MCF 10A (cell line): ENCODE measurements around the gene CFAP47. TPM values are rescaled to one million over a fixed set of nuclear protein-coding genes. Genes with fewer than 3 reads are reported as not detected.
"Not testable (repeated sequence)": the region's sequence is repeated elsewhere in the genome, so short reads cannot be mapped to it uniquely, and the experiment has no call there.

Experiments used
- BruUV-seq: library from RNA; stranded (reverse); fragments of 400-500 nt; replicated peaks from 2 replicates; lab custom pipeline; 2021; lab: Mats Ljungman, UMichigan
- CTCF ChIA-PET: fragments of 300-600 bp; sonication (Branson Sonifier 250); formaldehyde crosslinking; extraction: SDS; loops from one replicate; lab custom pipeline; 2021; ENCODE audit warnings: antibody characterized with exemption, inconsistent platforms; lab: Yijun Ruan, JAX
- POLR2A ChIA-PET: fragments of 300-600, 350-650 bp; sonication (Branson Sonifier 250); formaldehyde crosslinking; extraction: SDS; loops from one replicate; lab custom pipeline; 2020; ENCODE audit warnings: antibody characterized with exemption, inconsistent platforms; lab: Yijun Ruan, JAX
- DNase-seq: peaks from one replicate; pipeline ENCODE4 v3.0.0-alpha.2; 2018; ENCODE audit not compliant: unreplicated experiment
- H3K27ac Mint-ChIP-seq: one replicate; pipeline ENCODE4 v1.8.0; 2022; ENCODE audit warnings: mild to moderate bottlenecking, low read depth, mixed read lengths; ENCODE audit not compliant: unreplicated experiment
- H3K27me3 Mint-ChIP-seq: one replicate; pipeline ENCODE4 v1.8.0; 2022; ENCODE audit warnings: mixed read lengths; ENCODE audit not compliant: insufficient read depth, unreplicated experiment
- H3K36me3 Mint-ChIP-seq: one replicate; pipeline ENCODE4 v1.8.0; 2022; ENCODE audit warnings: mild to moderate bottlenecking, moderate library complexity, mixed read lengths; ENCODE audit not compliant: insufficient read depth, unreplicated experiment
- H3K4me1 Mint-ChIP-seq: one replicate; pipeline ENCODE4 v1.8.0; 2022; ENCODE audit warnings: mixed read lengths; ENCODE audit not compliant: insufficient read depth, unreplicated experiment
- H3K4me3 Mint-ChIP-seq: one replicate; pipeline ENCODE4 v1.8.0; 2022; ENCODE audit warnings: mild to moderate bottlenecking, moderate library complexity, mixed read lengths; ENCODE audit not compliant: unreplicated experiment
- H3K9me3 Mint-ChIP-seq: one replicate; pipeline ENCODE4 v1.8.0; 2022; ENCODE audit warnings: mixed read lengths; ENCODE audit not compliant: unreplicated experiment
- intact Hi-C: fragments of 100-400 bp; cut with micrococcal nuclease; formaldehyde crosslinking; loops from 2 replicates; pipeline ENCODE4 v1.14.1; 2022
- total RNA-seq: library from RNA; stranded (reverse); gene quantifications from 2 replicates; pipeline ENCODE4 v1.2.3, GENCODE V29; 2022
- TF ChIP-seq, protein P1 (sequence below): fragments of 200-600 bp; IDR thresholded peaks from one replicate; pipeline ENCODE4 v1.8.0; 2022; ENCODE audit warnings: antibody characterized with exemption, mild to moderate bottlenecking; ENCODE audit not compliant: unreplicated experiment

Gene CFAP47
- total RNA-seq, 1 experiment from 2014 or later: not detected

DNA sequence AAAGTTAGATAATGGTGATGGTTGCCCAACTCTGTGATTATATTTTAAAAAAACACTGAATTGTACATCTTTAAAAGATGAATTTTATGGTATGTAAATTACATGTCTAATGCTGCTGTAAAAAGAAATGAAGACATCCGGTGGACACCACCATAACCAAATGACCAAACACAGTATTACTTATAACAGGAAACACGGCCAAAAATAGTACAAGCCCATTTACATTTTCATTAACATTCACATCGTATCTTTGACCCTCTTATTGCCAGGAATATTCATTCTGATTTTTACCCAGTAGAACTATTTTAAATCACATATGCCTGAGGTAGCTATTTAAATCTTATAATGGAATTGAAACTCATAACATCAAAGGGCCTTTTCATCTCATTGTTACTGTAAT lies 143.2 kb downstream of the CFAP47 start:
- H3K4me1 Mint-ChIP-seq: no peaks in the 10 kb centered on the region
- H3K36me3 Mint-ChIP-seq: no peaks in the 10 kb centered on the region
- intact Hi-C loops: no loop called here
- BruUV-seq: no TSS peak
- DNase-seq: no peak
- H3K4me3 Mint-ChIP-seq: no peak overlapping the region
- H3K9me3 Mint-ChIP-seq: no peaks in the 10 kb centered on the region
- TF ChIP-seq, protein P1, sequence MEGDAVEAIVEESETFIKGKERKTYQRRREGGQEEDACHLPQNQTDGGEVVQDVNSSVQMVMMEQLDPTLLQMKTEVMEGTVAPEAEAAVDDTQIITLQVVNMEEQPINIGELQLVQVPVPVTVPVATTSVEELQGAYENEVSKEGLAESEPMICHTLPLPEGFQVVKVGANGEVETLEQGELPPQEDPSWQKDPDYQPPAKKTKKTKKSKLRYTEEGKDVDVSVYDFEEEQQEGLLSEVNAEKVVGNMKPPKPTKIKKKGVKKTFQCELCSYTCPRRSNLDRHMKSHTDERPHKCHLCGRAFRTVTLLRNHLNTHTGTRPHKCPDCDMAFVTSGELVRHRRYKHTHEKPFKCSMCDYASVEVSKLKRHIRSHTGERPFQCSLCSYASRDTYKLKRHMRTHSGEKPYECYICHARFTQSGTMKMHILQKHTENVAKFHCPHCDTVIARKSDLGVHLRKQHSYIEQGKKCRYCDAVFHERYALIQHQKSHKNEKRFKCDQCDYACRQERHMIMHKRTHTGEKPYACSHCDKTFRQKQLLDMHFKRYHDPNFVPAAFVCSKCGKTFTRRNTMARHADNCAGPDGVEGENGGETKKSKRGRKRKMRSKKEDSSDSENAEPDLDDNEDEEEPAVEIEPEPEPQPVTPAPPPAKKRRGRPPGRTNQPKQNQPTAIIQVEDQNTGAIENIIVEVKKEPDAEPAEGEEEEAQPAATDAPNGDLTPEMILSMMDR: no peak
- no peak overlapping the region for H3K27ac Mint-ChIP-seq
- ChIA-PET POLR2A (no interaction called here), CTCF (no interaction called here)
- H3K27me3 Mint-ChIP-seq: peaks cover 17% of the 10 kb centered on the region

DNA sequence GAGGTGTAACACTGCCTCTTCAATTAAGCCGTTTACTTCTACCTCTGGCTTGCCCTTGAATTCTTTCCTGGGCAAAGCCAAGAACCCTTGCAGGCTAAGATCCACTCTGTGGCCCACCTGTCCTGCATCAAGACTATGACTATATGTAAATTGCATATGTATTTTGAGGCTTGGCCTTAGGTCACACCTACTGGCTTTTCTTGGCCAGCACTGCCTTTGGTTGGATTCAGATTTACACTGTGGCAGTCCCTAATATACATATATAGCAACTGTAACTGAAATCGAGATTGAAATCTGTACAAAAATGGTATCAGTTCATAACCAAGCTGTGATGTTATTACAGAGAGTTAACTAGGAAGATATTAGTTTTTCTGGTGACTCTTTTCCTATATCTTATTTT lies 151.5 kb downstream of the CFAP47 start:
- intact Hi-C loops: no loop called here

DNA sequence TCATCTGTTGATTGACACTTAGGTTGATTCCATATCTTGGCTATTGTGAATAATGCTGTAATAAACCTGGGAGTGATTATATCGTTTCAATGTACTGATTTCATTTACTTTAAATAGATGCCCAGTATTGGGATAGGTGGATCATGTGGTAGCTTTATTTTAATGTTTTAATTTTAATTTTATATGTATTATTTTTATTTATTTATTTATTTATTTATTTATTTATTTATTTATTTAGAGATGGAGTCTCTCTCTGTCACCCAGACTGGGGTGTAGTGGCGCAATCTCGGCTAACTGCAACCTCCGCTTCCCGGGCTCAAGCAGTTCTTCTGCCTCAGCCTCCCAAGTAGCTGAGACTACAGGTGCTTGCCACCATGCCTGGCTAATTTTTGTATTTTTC lies 155.5 kb downstream of the CFAP47 start:
- DNase-seq, H3K4me1 Mint-ChIP-seq, intact Hi-C loops, H3K36me3 Mint-ChIP-seq, H3K27ac Mint-ChIP-seq, CTCF ChIA-PET, H3K27me3 Mint-ChIP-seq, H3K9me3 Mint-ChIP-seq, BruUV-seq, H3K4me3 Mint-ChIP-seq: not testable (repeated sequence)
- POLR2A ChIA-PET: interaction anchor here (0.7 kb wide), 1 partner anchor 13 kb away, joined by 3 read pairs; no protein-coding TSS in a partner anchor

More for the DNA sequence above, 151.5 kb downstream of the CFAP47 start:
- ChIA-PET CTCF (no interaction called here), POLR2A (no interaction called here)
- H3K4me3 Mint-ChIP-seq: no peak overlapping the region
- DNase-seq: no peak
- H3K27ac Mint-ChIP-seq: no peak overlapping the region
- peaks cover 10% of the 10 kb centered on the region for H3K27me3 Mint-ChIP-seq
- no TSS peak for BruUV-seq
- H3K4me1 Mint-ChIP-seq: no peaks in the 10 kb centered on the region
- TF ChIP-seq, protein P1: no peak
- H3K9me3 Mint-ChIP-seq: no peaks in the 10 kb centered on the region
- no peaks in the 10 kb centered on the region for H3K36me3 Mint-ChIP-seq

DNA sequence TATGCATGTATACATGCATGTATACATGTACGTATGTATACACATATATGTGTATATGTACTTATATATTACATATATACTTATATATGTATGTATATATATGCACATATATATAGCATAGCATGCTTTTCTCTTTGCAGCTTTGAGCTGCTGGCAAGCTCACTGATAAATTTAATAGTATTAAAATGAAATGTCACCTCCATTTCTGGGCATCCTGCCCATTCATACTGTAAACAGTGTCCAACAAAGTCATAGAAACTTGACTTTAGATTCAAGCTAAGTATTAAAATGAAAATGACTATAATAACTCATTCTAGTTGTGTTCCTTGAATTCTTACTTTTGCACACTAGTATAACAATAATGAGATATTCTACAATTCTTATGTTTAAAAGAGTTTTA lies 163.7 kb downstream of the CFAP47 start:
- CTCF ChIA-PET: no interaction called here
- BruUV-seq: no TSS peak
- no peaks in the 10 kb centered on the region for H3K9me3 Mint-ChIP-seq
- no peaks in the 10 kb centered on the region for H3K36me3 Mint-ChIP-seq
- H3K27me3 Mint-ChIP-seq: no peaks in the 10 kb centered on the region
- intact Hi-C loops: no loop called here
- TF ChIP-seq, protein P1: no peak
- POLR2A ChIA-PET: no interaction called here
- no peak overlapping the region for H3K4me3 Mint-ChIP-seq
- DNase-seq: no peak
- no peaks in the 10 kb centered on the region for H3K4me1 Mint-ChIP-seq
- H3K27ac Mint-ChIP-seq: no peak overlapping the region

DNA sequence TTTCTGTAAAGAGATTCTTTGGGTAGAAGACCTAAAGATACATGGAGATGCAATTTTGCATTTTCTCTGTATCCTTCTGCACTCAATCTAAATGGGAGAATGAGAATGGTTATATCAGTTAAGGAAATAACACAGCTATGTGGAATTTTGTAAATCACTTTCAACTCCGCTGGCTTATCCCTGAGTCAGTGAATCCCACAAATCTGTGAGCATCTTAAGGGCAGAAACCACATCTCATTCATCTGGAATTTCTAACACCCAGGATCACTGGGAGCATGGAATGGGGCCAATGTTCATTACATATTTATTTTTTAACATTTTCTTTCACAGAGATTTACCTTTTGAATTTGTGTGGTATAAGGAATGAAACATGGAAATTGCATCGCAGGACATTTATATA lies 167.8 kb downstream of the CFAP47 start:
- Mint-ChIP-seq H3K4me1 (no peaks in the 10 kb centered on the region), H3K27ac (no peak overlapping the region), H3K27me3 (no peaks in the 10 kb centered on the region), H3K4me3 (no peak overlapping the region), H3K9me3 (no peaks in the 10 kb centered on the region), H3K36me3 (no peaks in the 10 kb centered on the region)
- intact Hi-C loops: no loop called here
- BruUV-seq: no TSS peak
- TF ChIP-seq, protein P1: no peak
- ChIA-PET POLR2A (no interaction called here), CTCF (no interaction called here)
- DNase-seq: no peak

DNA sequence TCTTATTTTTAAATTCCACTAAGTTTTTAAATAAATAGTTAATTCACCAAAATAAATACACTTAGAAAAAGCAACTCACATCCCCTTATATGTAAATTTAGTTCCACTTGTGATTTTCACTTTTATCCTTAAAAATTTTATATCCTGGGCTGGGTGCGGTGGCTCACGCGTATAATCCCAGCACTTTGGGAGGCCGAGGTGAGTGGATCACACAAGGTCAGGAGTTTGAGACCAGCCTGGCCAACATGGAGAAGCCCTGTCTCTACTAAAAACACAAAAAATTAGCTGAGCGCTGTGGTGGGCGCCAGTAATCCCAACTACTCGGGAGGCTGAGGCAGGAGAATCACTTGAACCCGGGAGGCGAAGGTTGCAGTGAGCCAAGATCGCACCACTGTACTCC lies 169.4 kb downstream of the CFAP47 start:
- H3K27ac Mint-ChIP-seq, CTCF ChIA-PET, H3K9me3 Mint-ChIP-seq, POLR2A ChIA-PET, H3K27me3 Mint-ChIP-seq, BruUV-seq, H3K4me1 Mint-ChIP-seq, H3K36me3 Mint-ChIP-seq, intact Hi-C loops, H3K4me3 Mint-ChIP-seq, DNase-seq: not testable (repeated sequence)
